DLD1 (cell line): ENCODE data around the gene ATRIP.

Experiments
- in situ Hi-C: cut with HindIII; loops from 2 replicates; pipeline ENCODE4 v1.10.0; 2017; ENCODE audit warnings: low sequenced_read_pairs

The ATRIP gene

DNA sequence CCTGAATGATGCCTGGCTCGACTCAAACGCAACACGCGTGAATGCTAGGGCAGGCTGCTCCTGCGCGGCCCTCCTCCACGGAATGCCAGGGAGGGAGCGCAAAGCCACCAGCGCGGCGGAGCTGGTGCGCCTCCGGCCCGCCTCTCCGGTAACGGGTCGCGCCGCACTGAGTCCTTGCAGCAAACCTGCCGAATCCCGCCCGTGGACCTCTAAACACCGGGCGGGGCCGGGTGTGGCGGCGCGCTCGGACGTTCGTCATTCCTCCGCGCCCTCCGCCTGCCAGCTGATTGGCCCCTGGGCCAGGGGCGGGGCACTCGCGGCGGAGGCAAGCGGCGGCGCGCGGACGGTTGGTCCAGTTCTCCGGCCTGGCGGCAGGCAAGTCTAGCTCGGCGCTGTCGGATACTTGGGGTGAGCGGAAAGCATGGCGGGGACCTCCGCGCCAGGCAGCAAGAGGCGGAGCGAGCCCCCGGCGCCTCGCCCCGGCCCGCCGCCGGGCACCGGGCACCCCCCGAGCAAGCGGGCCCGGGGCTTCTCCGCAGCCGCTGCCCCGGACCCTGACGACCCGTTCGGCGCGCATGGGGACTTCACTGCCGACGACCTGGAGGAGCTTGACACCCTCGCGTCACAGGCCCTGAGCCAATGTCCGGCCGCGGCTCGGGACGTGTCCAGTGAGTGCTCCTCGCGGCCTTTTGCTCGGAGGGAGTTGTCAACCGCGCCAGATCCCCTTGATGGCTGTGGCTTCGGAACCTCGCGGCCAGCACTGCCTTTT, at the start of gene ATRIP:
ATRIP (plus strand) TSS at position 313 of the 769 bp plus-strand sequence; CDS start at position 422, 109 bp downstream.
- in situ Hi-C loops: no loop called here

DNA sequence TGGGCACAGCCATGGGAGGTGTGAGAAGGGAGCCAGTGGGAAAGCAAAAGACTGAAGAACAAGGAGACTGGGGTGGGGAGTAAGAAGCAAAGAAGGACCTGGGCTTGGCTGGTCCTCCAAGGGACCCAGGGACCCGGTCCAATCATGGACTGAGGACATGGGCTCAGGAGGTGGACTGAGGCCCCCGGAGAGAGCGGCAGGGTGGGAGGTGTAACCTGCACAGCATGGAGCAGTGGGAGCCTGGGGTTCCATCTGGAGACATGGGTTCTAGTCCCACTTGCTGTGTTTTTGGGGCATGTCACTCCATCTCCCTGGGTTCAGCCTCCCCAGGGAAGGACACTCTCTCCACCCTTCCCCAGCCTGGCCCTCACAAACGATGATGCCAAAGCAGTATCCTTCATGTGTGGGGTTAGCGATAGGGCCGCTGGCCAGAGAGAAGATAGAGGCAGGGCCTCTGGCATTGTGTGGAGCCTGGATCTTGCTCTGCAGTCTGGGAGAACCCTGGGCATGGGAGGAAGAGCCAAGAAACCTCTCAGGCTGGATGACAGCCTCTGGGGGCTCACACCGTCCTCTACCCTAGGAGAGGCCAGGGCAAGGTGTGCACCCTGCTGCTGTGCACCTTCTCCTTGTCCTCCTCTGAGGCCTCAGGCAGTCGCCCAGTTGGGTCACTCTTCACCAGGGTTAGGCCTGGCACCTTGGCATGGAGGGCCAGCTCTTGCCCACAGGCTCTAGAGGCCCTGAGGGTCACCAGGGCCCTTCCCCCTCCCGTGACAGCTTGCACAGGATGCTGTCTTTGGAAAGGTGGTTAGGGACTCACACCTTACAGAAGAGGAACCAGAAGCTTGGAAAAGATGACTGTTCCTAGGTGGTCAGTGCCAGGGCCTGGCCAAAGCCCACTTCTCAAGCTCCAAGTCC, 48.5 kb upstream of the ATRIP start:
- in situ Hi-C loops: loop anchor here (5.0 kb wide), 1 partner anchor 39 kb away; no protein-coding TSS in a partner anchor

DNA sequence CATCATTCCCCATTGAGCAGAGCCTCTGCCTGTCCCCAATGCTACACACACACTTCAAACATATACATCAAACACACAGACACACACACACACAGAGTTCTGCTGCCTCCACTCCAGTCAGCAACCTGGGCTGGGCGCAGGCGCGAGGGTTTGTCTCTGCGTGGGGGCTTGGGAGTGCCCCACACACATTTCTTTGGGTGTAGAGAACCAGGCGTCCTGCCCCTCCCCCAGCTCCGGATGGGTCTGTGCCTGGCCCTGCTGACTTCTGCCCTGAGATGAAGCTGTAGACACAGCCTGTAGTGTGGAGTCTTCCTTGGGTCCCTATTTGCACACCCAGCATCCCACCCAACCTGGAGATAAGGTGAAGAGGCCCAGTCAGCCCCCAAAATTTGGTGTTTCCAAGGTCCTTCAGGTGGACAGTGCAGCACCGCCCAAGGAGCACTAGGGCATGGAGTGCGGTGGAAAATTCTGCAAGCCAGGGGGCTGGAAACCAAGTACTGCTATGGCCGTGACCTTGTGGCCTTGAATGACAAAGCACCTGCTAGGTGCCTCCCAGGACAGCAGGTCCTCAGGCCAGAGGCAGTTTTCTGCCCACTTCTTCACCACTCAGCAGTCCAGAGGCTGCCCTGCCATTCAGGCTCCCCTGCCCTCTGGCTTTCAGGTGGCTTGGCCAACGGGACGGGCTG, 47.7 kb upstream of the ATRIP start:
- in situ Hi-C loops: loop anchor here (5.0 kb wide), 1 partner anchor 38 kb away; no protein-coding TSS in a partner anchor

DNA sequence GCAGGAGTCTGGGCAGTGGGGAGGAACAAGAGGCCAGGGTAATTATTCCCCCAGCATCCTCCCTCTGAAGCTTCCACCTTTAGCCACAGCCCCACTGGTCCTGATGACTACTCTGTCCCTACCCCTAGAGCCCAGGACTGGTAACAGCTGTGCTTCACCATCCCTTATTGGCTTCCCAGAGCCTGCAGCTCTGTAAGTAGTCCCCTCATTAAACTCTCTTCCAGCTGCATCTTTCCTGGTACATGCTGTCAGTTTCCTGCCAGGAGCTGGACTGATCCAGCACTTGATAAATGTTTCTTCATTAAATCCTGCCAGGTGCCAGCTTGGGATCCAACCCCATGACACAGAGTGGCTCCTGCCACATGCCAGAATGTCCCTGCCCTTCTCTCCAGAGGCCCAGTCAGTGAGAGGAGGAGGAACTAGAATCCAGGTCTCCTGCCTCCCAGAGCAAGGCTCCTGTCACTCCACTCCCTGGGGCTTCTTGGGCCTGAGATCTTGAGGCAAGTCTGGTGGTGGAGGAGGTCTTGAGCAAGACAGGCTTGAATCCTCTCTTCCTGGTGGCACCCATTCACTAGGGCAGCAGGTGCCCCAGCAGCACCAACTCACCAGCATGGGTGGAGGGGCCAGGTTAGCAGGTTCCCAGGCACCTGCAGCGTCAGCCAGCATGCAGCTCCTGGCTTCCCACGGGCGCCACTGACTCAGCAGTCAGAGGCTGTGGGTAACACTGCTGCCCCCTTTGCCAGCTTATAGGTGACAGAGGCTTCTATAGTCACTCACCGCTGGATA, 47.0 kb upstream of the ATRIP start:
- in situ Hi-C loops: loop anchor here (5.0 to 10.0 kb wide), 3 partner anchors 38 to 125 kb away; no protein-coding TSS in a partner anchor

DNA sequence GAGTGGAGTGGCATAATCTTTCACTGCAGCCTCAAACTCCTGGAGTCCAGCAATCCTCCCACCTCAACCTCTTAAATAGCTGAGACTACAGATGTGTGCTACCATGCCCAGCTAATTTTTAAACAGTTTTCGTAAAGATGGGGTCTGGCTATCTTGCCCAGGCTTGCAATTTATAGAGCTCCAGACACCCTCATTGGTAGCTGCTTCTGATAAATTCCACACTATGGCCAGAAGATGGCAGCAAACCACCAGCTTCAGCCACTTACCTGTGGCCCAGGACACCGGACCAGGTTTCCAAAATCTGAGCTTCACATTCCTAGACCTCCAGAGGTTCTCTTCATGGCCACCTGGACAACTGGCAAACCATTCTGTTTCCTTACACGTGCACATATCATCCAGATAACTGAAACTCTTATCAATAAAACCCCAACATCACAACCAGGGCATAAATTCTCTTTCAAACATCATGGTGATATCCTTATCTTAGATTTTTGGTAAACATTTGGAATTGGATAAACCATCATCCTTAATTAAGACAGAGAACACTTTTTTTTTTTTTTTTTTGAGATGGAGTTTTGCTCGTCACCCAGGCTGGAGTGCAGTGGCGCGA, 45.6 kb upstream of the ATRIP start:
- in situ Hi-C loops: loop anchor here (10.0 kb wide), 2 partner anchors 56 to 126 kb away; no protein-coding TSS in a partner anchor

DNA sequence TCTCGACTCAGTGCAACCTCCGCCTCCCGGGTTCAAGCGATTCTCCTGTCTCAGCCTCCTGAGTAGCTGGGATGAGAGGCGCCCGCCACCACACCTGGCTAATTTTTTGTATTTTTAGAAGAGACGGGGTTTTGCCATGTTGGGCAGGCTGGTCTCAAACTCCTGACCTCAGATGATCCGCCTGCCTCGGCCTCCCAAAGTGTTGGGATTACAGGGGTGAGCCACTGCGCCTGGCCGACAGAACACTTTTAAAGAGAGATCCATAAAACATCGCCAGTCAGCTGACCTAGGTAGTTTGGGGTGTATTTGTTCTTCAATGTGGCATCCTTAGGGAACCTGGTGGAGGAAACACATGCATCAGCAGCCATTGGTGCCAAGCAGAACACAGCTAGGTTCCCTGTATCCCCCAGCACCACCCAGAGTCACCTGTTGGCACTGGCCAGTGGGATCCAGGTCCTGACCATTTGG, 45.1 kb upstream of the ATRIP start:
- in situ Hi-C loops: loop anchor here (10.0 kb wide), 2 partner anchors 57 to 127 kb away; no protein-coding TSS in a partner anchor

DNA sequence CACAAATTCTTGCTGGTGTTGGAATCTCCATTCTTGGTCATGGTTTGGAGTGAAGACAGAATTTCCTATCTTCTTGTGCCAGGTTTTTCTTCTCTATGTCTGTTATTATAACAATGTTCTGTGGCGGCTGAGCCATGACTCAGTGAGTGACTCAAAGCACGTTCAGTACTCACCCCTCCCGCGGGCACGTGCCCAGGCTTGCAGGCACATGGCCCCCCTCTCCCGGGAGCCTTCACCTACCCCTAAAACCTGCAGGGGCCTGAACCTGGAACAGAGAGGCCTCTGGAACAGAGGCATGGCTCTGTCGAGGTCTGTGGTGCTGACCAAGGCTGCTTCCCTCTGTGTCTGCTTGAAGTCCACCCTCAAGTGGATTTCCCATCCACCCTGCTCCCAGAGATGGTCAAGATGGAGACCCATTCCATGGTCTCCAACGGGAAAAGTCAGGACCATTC, 44.2 kb upstream of the ATRIP start:
- in situ Hi-C loops: loop anchor here (10.0 kb wide), 2 partner anchors 58 to 128 kb away; no protein-coding TSS in a partner anchor

DNA sequence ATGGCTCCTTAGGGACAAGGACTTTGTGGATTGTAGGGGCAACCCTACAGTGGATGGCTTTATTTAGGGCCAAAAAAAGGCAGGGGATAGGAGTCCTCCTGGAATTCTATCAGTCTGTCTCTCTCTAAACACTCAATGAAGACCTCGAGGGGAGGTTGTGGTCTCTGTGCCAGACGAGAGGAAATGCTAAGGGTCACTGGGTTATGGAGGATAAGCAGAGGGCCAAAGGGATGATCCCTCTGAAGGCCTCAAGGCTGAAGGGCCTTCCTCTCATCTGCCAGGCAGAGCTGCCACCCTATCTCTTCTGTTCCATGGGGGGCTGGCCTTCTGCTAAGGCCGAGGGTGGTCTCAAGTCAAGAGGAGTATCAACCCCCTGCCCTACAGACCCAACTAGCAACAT, 43.6 kb upstream of the ATRIP start:
- in situ Hi-C loops: loop anchor here (10.0 kb wide), 2 partner anchors 58 to 128 kb away; no protein-coding TSS in a partner anchor

DNA sequence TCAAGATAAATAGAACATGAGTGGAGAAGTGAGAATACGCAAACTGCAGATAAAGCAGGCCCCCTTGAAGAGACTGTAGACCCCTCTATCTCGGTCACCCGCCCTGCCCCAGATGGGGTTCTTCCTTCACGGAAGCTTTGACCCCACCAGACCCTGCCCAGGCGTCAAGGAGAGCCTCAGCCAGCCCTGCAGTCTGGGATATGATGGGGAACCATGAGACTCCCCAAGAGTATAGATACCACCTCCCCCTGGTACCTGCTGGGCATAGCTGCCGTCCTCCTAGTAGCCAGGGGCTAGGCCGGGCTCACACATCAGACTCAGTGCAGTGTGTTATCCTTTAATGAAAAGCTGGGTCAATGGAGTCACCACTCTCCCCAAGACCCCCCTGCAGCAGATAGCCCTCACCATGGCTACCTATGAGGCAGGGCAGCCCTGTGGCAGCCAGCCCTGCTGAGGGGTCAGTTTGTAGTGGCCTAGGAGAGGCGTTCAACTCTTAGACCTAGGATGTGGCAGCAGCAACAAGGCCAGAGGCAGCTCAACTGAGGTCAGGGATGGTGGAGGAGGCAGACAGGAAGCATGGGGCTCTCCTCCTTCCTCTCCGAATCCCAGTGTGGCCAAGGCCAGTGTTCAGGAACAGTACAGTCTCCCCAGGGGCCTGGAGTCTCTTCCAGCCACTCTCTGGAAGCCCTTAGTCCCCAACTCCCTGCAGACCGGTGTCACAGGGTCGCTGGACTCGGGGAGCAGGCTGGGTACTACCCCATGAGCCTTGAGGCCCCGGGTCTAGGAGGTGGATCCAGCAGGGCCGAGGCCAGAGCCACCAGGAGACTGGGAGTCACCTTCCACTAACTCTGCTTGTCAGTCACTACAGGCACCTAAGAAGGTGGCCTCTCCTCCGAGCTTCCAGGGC, 42.8 kb upstream of the ATRIP start:
- in situ Hi-C loops: loop anchor here (10.0 kb wide), 2 partner anchors 59 to 129 kb away; no protein-coding TSS in a partner anchor

DNA sequence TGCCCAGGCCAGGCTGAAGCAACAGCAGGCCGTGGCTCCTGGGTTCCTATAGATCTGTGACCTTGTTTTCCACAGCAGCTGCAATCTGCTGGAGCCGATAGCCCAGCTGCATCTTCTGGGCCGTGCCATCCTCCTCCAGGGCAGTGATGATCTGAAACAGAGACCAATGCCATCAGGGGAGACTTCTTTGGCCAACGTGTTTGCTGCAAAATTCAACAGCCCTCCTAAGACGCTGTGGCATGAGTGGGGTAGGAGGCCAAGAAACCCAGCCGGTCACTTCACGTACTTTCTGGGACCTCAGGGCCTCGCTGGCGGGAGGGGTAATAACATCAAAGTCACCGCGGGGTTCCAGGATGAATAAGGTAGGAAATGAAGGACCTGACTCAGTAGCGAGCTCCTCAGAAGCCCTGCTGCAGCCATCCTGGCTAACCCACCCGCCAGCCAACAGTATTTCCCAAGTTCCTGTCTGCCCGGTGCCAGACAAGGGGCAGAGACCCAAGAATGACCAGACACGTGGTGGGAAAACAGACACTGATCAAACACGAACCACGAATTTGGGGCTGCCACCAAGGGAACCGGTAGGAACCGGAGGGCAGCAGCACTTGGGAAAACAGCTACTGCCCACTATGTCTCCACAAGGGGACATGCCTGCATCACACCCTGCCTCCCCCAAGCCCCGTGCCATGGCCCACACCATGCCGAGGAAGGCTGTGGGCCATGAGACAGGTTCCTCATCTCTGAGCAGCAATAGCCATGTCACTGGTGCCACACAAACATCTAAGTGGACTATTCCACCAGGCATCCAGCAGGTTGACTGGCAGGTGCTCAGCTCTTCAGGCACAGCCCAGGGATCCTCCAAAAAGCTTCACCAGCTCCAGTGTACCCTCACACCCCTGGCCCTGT, 41.8 kb upstream of the ATRIP start:
- in situ Hi-C loops: loop anchor here (10.0 kb wide), 2 partner anchors 60 to 130 kb away; no protein-coding TSS in a partner anchor

DNA sequence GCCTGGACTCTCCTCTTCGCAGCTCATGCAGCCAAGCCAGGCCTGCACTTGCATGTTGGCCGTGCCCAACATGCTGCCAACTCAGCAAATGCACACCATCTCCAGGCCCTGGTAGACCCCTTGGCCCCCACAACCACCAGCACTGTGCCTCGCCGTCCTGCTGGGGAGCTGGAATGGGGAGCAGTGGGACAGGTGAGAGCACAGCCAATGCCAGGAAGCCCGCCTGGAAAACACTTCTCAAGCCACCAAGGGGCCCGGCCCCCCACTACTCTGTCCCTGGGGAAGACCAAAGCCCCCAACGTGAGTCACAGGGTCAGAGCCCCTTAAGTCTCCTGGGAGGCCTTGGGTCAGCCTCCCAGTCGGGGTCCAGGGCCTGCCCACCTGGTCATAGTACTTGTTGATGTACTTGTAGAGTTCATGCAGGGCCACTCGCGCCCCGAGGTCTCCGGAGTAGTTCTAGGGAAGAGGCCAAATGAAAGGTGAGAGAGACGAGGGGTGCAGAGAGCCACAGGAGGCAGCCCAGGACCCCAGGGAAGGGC, 41.1 kb upstream of the ATRIP start:
- in situ Hi-C loops: loop anchor here (10.0 kb wide), 2 partner anchors 61 to 131 kb away; no protein-coding TSS in a partner anchor

DNA sequence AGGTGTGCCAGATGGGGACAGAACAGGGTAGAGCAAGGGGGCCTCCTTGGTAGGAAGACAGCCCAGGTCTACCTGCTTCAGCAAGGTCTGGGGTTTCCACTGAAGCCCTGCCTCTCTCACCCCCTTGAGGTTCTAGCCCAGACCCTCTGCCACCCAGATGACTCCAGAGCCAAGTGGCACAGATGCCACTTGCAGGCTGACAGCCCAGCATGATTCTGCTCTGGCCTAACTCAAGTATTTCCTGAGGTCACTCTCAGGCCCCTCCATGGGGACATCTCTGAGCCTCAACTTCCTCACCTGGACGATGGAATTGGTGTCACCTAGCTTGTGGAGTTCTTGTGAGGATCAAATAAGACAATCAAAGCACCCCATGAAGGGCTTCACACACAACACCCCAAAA, 40.6 kb upstream of the ATRIP start:
- in situ Hi-C loops: loop anchor here (10.0 kb wide), 2 partner anchors 61 to 131 kb away; no protein-coding TSS in a partner anchor

DNA sequence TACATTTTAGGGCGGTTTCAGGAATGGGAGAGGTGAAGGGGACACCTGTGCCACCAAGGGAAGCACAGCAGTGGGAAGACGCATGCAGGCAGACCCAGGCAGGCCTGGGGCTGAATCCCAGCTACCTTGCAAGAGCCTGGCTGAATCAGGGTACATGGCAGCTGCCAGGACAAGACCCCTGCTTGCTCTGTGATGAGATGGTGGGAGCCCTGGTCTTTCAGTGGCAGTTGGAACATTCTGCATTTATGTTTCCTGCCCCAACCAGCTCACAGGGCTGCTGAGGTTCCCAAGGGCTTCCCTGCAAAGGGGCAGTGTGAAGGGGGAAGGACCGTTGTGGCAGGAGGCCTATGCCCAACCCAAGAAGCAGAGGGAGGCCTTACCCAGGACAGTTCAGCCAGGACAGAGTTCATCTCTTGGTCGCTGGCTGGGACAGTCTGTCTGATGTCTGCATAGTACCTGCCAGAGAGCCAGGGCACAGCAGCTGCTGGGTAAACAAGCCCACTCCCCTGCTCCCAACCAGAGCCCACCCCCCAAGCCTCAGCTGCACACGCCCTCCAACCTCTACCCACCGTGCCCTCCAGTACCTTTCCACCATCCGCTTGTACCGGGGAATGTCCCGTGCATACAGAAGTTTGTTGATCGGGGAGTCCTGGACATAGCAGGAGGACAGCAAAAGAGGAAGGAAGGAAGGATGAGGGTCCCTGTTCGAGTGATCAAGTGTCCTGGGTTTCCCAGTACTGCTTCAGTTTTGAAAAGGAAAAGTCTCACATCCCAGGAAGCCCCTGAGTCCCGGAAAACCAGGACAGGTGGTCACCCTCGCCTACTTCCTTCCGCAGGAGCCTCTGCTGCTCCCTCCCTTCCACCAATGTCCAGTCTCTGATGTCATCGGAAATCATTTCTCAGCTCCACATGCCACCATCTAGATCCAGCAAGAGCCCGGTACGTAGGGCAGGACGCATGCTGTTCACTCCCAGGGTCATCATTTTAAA, 39.8 kb upstream of the ATRIP start:
- in situ Hi-C loops: loop anchor here (10.0 kb wide), 2 partner anchors 62 to 132 kb away; no protein-coding TSS in a partner anchor

DNA sequence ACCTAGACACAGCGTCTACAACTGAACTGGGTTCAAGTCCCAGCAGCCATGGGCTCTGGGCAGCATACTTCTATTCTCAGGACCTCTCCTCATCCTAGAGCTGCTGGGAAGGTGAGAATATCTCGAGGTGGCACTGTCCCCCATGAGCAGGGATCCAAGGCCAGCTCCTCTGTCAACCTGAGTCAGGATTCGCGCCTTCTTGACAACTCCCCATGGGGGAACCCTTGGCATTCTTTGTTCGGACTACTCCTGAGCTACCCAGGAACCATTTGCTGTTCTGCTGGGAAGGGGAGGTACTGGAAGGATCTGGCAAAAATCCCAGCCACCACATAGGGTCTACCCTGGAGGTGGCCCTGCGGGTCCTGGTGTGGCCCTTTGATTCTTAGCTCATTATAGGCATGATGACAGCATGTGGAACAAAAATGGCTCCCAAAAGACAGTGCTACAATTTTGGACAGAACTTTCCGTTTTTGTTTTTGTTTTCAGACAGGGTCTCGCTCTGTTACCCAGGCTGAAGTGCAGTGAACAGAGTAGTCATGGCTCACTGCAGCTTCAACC, 38.9 kb upstream of the ATRIP start:
- in situ Hi-C loops: loop anchor here (10.0 kb wide), 2 partner anchors 63 to 133 kb away; no protein-coding TSS in a partner anchor

DNA sequence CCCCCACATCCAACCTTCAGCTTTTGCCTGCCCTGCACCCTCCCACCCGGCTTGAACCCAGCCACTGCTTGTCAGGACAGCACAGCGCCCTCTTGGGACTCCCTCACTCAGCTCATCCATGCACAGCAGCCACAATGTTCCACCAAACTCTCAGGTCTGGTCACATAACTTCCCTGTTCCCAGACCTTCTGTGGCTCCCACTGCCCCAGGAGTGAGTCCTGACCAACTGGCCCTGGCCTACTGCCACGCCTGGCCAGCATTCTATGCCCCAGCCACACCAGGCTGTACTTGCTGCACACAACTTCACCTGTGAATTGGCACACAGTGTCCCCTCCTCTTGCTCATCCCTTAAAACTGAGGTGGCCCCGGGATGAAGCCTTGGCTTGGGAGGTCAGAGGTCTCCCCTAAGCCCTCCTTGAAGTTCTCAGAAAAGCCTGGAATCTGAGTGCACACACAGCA, 37.7 kb upstream of the ATRIP start:
- in situ Hi-C loops: loop anchor here (10.0 kb wide), 2 partner anchors 64 to 134 kb away; no protein-coding TSS in a partner anchor
